GM12878 (cell line): Measurements from ENCODE around the gene PRM3. TPM values are rescaled to one million over a fixed set of nuclear protein-coding genes. Genes with fewer than 3 reads are reported as not detected.

Experiments used
- ATAC-seq: fragments of 200-7000 bp; cut with Tn5 transposase; 3 replicates; pipeline ENCODE4 v1.9.1; 2020; ENCODE audit warnings: mild to moderate bottlenecking, moderate library complexity
- BruUV-seq: library from RNA; stranded (reverse); fragments of 400-500 nt; replicated peaks from 2 replicates; lab custom pipeline; 2021; lab: Mats Ljungman, UMichigan
- CTCF ChIA-PET: fragments of 300-600 bp; sonication (Branson Sonifier 250); formaldehyde crosslinking; extraction: SDS; loops from one replicate; lab custom pipeline; 2021; ENCODE audit warnings: inconsistent platforms; lab: Yijun Ruan, JAX
- POLR2A ChIA-PET: fragments of 350-600 bp; formaldehyde crosslinking; extraction: SDS; loops from one replicate; lab custom pipeline; 2021; ENCODE audit warnings: inconsistent platforms; lab: Charles Lee
- RAD21 ChIA-PET: fragments of 300-600 bp; sonication (Branson Sonifier 250); formaldehyde crosslinking; loops from one replicate; lab custom pipeline; 2023; ENCODE audit warnings: antibody characterized with exemption; ENCODE audit not compliant: unreplicated experiment; lab: Charles Lee
- SMC1A ChIA-PET: fragments of 300-600 bp; sonication (Branson Sonifier 250); formaldehyde crosslinking; loops from one replicate; lab custom pipeline; 2023; ENCODE audit not compliant: unreplicated experiment, uncharacterized antibody; lab: Charles Lee
- DNase-seq: peaks from one replicate; pipeline ENCODE4 v3.0.0-alpha.2; 2011; ENCODE audit warnings: low read depth, low spot score
- FAIRE-seq: peaks from 3 replicates; lab custom pipeline; 2011; peaks lifted over from hg19 to GRCh38; lab: Jason Lieb, UNC
- H2AFZ ChIP-seq: 2 replicates; pipeline ENCODE4 v1.6.0; 2011; ENCODE audit warnings: low read depth, low read length, control low read depth; ENCODE audit not compliant: control insufficient read depth
- H3K27ac ChIP-seq: 2 replicates; pipeline ENCODE4 v1.5.1; 2011; ENCODE audit warnings: control low read depth; ENCODE audit not compliant: control insufficient read depth, insufficient read depth
- H3K27me3 ChIP-seq, 2 experiments: replicated peaks in 1 of 2; 2 replicates each; pipeline versions ENCODE4 v1.6.0 to v1.6.1; 2011; ENCODE audit warnings: low read length in 1 of 2; ENCODE audit not compliant: control insufficient read depth in 2 of 2, insufficient read depth in 2 of 2
- H3K36me3 ChIP-seq, 2 experiments: 2 replicates each; pipeline ENCODE4 v1.5.1; 2011; ENCODE audit warnings: low read length in 1 of 2; ENCODE audit not compliant: control insufficient read depth in 2 of 2, insufficient read depth in 2 of 2
- H3K4me1 ChIP-seq: 2 replicates; pipeline ENCODE4 v1.6.1; 2011; ENCODE audit warnings: mild to moderate bottlenecking, low read length, moderate library complexity, mixed read lengths; ENCODE audit not compliant: control insufficient read depth, insufficient read depth
- H3K4me2 ChIP-seq: 2 replicates; pipeline ENCODE4 v1.6.0; 2011; ENCODE audit warnings: control low read depth; ENCODE audit not compliant: control insufficient read depth, insufficient read depth
- H3K4me3 ChIP-seq: fragments of 200-600 bp; sonication (generic); 2 replicates; pipeline ENCODE4 v1.5.1; 2016
- H3K79me2 ChIP-seq: 2 replicates; pipeline ENCODE4 v1.6.0; 2011; ENCODE audit warnings: low read length; ENCODE audit not compliant: control insufficient read depth, insufficient read depth
- H3K9ac ChIP-seq: 2 replicates; pipeline ENCODE4 v1.8.0; 2011; ENCODE audit warnings: low read length, control low read depth, mixed read lengths; ENCODE audit not compliant: control insufficient read depth, insufficient read depth
- H3K9me3 ChIP-seq: replicated peaks from 3 replicates; pipeline ENCODE4 v1.5.1; 2011; ENCODE audit warnings: mild to moderate bottlenecking, low read length; ENCODE audit not compliant: control insufficient read depth, insufficient read depth
- H4K20me1 ChIP-seq: 2 replicates; pipeline ENCODE4 v1.6.0; 2011; ENCODE audit not compliant: control insufficient read depth, insufficient read depth
- BCL11A ChIP-seq: IDR thresholded peaks from 2 replicates; pipeline ENCODE4 v1.6.1; 2011; ENCODE audit warnings: low read depth, low read length
- CEBPB ChIP-seq, 2 experiments: fragments of 150-350 bp in 1 of 2; IDR thresholded peaks; 2 replicates each; pipeline ENCODE4 v1.6.1; 2012 to 2014; ENCODE audit warnings: low read depth in 2 of 2, low read length in 2 of 2, borderline replicate concordance in 1 of 2, inconsistent platforms in 1 of 2
- DPF2 ChIP-seq: fragments of 450-650 bp; IDR thresholded peaks from 2 replicates; pipeline ENCODE4 v1.6.1; 2017; ENCODE audit warnings: mild to moderate bottlenecking
- GABPA ChIP-seq: IDR thresholded peaks from 2 replicates; pipeline ENCODE4 v1.6.1; 2014; ENCODE audit warnings: antibody characterized with exemption, low read depth, mild to moderate bottlenecking, inconsistent platforms
- RELA ChIP-seq: fragments of 450-650 bp; IDR thresholded peaks from 2 replicates; pipeline ENCODE4 v1.8.0; 2014; ENCODE audit warnings: borderline replicate concordance; ENCODE audit not compliant: partially characterized antibody
- SIX5 ChIP-seq: IDR thresholded peaks from 2 replicates; pipeline ENCODE4 v1.6.1; 2011; ENCODE audit warnings: mild to moderate bottlenecking, low read depth, low read length, moderate library complexity; ENCODE audit not compliant: severe bottlenecking
- SPI1 ChIP-seq: IDR thresholded peaks from 2 replicates; pipeline ENCODE4 v1.6.1; 2011; ENCODE audit warnings: low read depth, mild to moderate bottlenecking, low read length, moderate library complexity, borderline replicate concordance; ENCODE audit not compliant: insufficient read depth
- TARDBP ChIP-seq: IDR thresholded peaks from 2 replicates; pipeline ENCODE4 v1.6.1; 2016; ENCODE audit warnings: borderline replicate concordance
- ZBTB4 ChIP-seq: fragments of 450-650 bp; formaldehyde crosslinking; IDR thresholded peaks from 2 replicates; pipeline ENCODE4 v1.4.0; 2022; ENCODE audit warnings: mild to moderate bottlenecking, moderate library complexity
- ZNF274 ChIP-seq: IDR thresholded peaks from one replicate; pipeline ENCODE4 v1.8.0; 2011; ENCODE audit not compliant: insufficient read length, insufficient read depth
- WGBS: methylation state at CpG from one replicate; pipeline ENCODE4 v1.1.6; 2016; ENCODE audit warnings: low lambda C conversion rate; ENCODE audit not compliant: insufficient replicate concordance, insufficient coverage; ENCODE audit errors: missing lambda C conversion rate; 5-methylcytosine and 5-hydroxymethylcytosine counted together
- in situ Hi-C: fragments of 300-500 bp; cut with MboI; formaldehyde crosslinking; loops from 9 replicates; pipeline ENCODE4 v1.14.3; 2018; ENCODE audit warnings: mixed read lengths
- intact Hi-C: fragments of 100-400 bp; cut with micrococcal nuclease; formaldehyde crosslinking; loops from one replicate; pipeline ENCODE4 v1.14.2; 2022; ENCODE audit not compliant: unreplicated experiment
- polyA plus RNA-seq, 11 experiments: library from polyadenylated mRNA; depleted of rRNA in 4 of 11; unstranded in 6 of 11; stranded (reverse) in 5 of 11; fragments of >200 nt; fragmentation: Nextera tagmentation in 4 of 11; fragmentation: Illumina TruSeq in 1 of 11; extraction: Ambion mirVana in 4 of 11; extraction: Trizol in 1 of 11; gene quantifications; 1 replicate in 1 of 11; 2 replicates in 10 of 11; pipeline versions ENCODE4 v1.2.1 to v1.2.3, GENCODE V29; 2011 to 2016; ENCODE audit warnings: inconsistent platforms in 2 of 11, missing spikeins in 2 of 11, low read depth in 1 of 11
- total RNA-seq, 4 experiments: library from RNA; depleted of rRNA in 3 of 4; stranded (reverse); fragments of >200 nt in 3 of 4; fragmentation: Illumina TruSeq in 1 of 4; extraction: Trizol in 1 of 4; gene quantifications; 2 replicates each; pipeline versions ENCODE4 v1.2.1 to v1.2.3, GENCODE V29; 2013 to 2021

The PRM3 gene
- total and polyA plus RNA-seq, 10 of the 15 experiments (the other 5 are each of a cell fraction or from before 2014, with no cell fraction given) = not detected

GRCh38 chr16:11278681-11279628 lies 5.5 kb upstream of the PRM3 start:
- peak; percentile 14; the same call in 2 of the 3 replicates for ATAC-seq
- ChIA-PET POLR2A (no interaction called here), CTCF (interaction anchor here (0.6 to 0.8 kb wide), 2 partner anchors 17 to 72 kb away, joined by 3 read pairs; no protein-coding TSS in a partner anchor), SMC1A (interaction anchor here (1.1 to 1.4 kb wide), 3 partner anchors 18 to 45 kb away, joined by 3 to 4 read pairs (median 4); no protein-coding TSS in a partner anchor)
- in situ Hi-C loops = no loop called here
- Histone ChIP-seq H3K79me2 (no peaks in the 10 kb centered on the region), H3K27me3 (no peaks in the 10 kb centered on the region), H3K9me3 (no peaks in the 10 kb centered on the region), H3K9ac (no peak overlapping the region), H3K4me2 (no peak overlapping the region), H2AFZ (no peak overlapping the region; the same call in 1 of the 2 replicates), H4K20me1 (no peaks in the 10 kb centered on the region), H3K4me3 (no peak overlapping the region), H3K36me3 (no peaks in the 10 kb centered on the region), H3K27ac (no peak overlapping the region)
- WGBS = 50% methylated on average over 7 of the region's 7 CpGs
- no TSS peak for BruUV-seq
- FAIRE-seq = no peak
- TF ChIP-seq SPI1 = peak; percentile 47; the same call in 1 of the 2 replicates
- TF ChIP-seq GABPA = no peak
- TF ChIP-seq, all 136 proteins: peak for 1
- DNase-seq = no peak
- RAD21 ChIA-PET = interaction anchor here (1.2 kb wide), 2 partner anchors 19 to 32 kb away, joined by 3 to 6 read pairs; no protein-coding TSS in a partner anchor
- intact Hi-C loops = no loop called here
- H3K4me1 ChIP-seq = no peaks in the 10 kb centered on the region

GRCh38 chr16:11277607-11278337 lies 4.3 kb upstream of the PRM3 start:
- Histone ChIP-seq H3K4me3 (no peak overlapping the region), H3K36me3 (no peaks in the 10 kb centered on the region), H3K9ac (no peak overlapping the region), H3K4me2 (no peak overlapping the region), H3K27ac (no peak overlapping the region), H3K4me1 (no peaks in the 10 kb centered on the region), H3K27me3 (no peaks in the 10 kb centered on the region), H4K20me1 (no peaks in the 10 kb centered on the region), H2AFZ (no peak overlapping the region), H3K9me3 (no peaks in the 10 kb centered on the region), H3K79me2 (no peaks in the 10 kb centered on the region)
- ATAC-seq = no peak
- RAD21 ChIA-PET = interaction anchor here (1.6 kb wide), 1 partner anchor 19 kb away, joined by 4 read pairs; no protein-coding TSS in a partner anchor
- intact Hi-C loops = no loop called here
- 67% methylated on average over 12 of the region's 12 CpGs for WGBS
- BruUV-seq = no TSS peak
- POLR2A ChIA-PET = no interaction called here
- in situ Hi-C loops = no loop called here
- no peak for DNase-seq
- SMC1A ChIA-PET = interaction anchor here (0.6 to 1.1 kb wide), 2 partner anchors 19 to 20 kb away, joined by 3 to 4 read pairs; no protein-coding TSS in a partner anchor
- CTCF ChIA-PET = no interaction called here
- FAIRE-seq = no peak
- TF ChIP-seq SIX5 = no peak
- TF ChIP-seq CEBPB (IDR thresholded peaks at IDR 0.05; ENCODE audit: borderline replicate concordance in 1 of 2, low read depth in 2 of 2, low read length in 2 of 2) = no peak
- TF ChIP-seq DPF2 = no peak
- no peak for TF ChIP-seq RELA
- TF ChIP-seq ZBTB4 (CRISPR knock-in tag) = no peak
- TF ChIP-seq TARDBP = no peak
- no peak for TF ChIP-seq ZNF274
- TF ChIP-seq BCL11A = no peak
